CD8-positive, alpha-beta memory T cell (primary cell): ENCODE results near the gene KPNA3. TPM values are rescaled to one million over a fixed set of nuclear protein-coding genes. Genes with fewer than 3 reads are reported as not detected.
A peak's percentile ranks its signal among the peaks of the same experiment; 100 is the strongest.

ENCODE experiments used
- CTCF ChIA-PET: fragments of 350-600 bp; sonication (Branson Sonifier 250); formaldehyde crosslinking; loops from one replicate; lab custom pipeline; 2021; ENCODE audit warnings: antibody characterized with exemption; lab: Charles Lee
- POLR2A ChIA-PET: fragments of 350-600 bp; sonication (Branson Sonifier 250); formaldehyde crosslinking; loops from one replicate; lab custom pipeline; 2021; ENCODE audit warnings: antibody characterized with exemption; lab: Charles Lee
- DNase-seq, 5 donors: peaks; one replicate each; pipeline versions ENCODE4 v3.0.0 to v3.0.0-alpha.2; 2020 to 2022; ENCODE audit warnings: mixed read lengths in 1 of 5
- H3K27ac ChIP-seq: one replicate; pipeline ENCODE4 v1.7.0; 2013; ENCODE audit warnings: low read depth, mild to moderate bottlenecking, low read length, moderate library complexity
- H3K27me3 ChIP-seq: 2 replicates; pipeline ENCODE4 v1.7.0; 2013; ENCODE audit warnings: low read length, mild to moderate bottlenecking; ENCODE audit not compliant: insufficient read depth, poor library complexity, severe bottlenecking
- H3K36me3 ChIP-seq: 2 replicates; pipeline ENCODE4 v1.7.0; 2013; ENCODE audit warnings: mild to moderate bottlenecking, low read length, moderate library complexity; ENCODE audit not compliant: insufficient read depth
- H3K4me1 ChIP-seq: 2 replicates; pipeline ENCODE4 v1.7.0; 2013; ENCODE audit warnings: mild to moderate bottlenecking, low read length, moderate library complexity; ENCODE audit not compliant: insufficient read depth
- H3K4me3 ChIP-seq: 2 replicates; pipeline ENCODE4 v1.7.0; 2013; ENCODE audit warnings: mild to moderate bottlenecking, low read length
- H3K9me3 ChIP-seq: 2 replicates; pipeline ENCODE4 v1.7.0; 2013; ENCODE audit warnings: mild to moderate bottlenecking, low read length
- H3K27ac Mint-ChIP-seq, 8 donors: one replicate each; pipeline ENCODE4 v1.8.0; 2020 to 2021; ENCODE audit warnings: mixed read lengths in 8 of 8, mild to moderate bottlenecking in 6 of 8, inconsistent platforms in 3 of 8, moderate library complexity in 3 of 8
- H3K27me3 Mint-ChIP-seq, 2 donors: one replicate each; pipeline ENCODE4 v1.8.0; 2020 to 2021; ENCODE audit warnings: mixed read lengths in 2 of 2, mild to moderate bottlenecking in 1 of 2, moderate library complexity in 1 of 2
- H3K36me3 Mint-ChIP-seq, 3 donors: one replicate each; pipeline ENCODE4 v1.8.0; 2020 to 2021; ENCODE audit warnings: mixed read lengths in 3 of 3, inconsistent platforms in 1 of 3, mild to moderate bottlenecking in 1 of 3
- H3K4me1 Mint-ChIP-seq, 3 donors: one replicate each; pipeline ENCODE4 v1.8.0; 2020 to 2021; ENCODE audit warnings: mixed read lengths in 3 of 3, inconsistent platforms in 1 of 3, mild to moderate bottlenecking in 1 of 3
- H3K4me3 Mint-ChIP-seq, 7 donors: one replicate each; pipeline ENCODE4 v1.8.0; 2020 to 2021; ENCODE audit warnings: mixed read lengths in 7 of 7, mild to moderate bottlenecking in 6 of 7, moderate library complexity in 4 of 7, inconsistent platforms in 2 of 7
- H3K9me3 Mint-ChIP-seq, 5 donors: one replicate each; pipeline ENCODE4 v1.8.0; 2020 to 2022; ENCODE audit warnings: mixed read lengths in 5 of 5, mild to moderate bottlenecking in 3 of 5, moderate library complexity in 2 of 5, inconsistent platforms in 1 of 5
- polyA plus RNA-seq: library from polyadenylated mRNA; unstranded; fragments of 300-500 nt; fragmentation: Illumina TruSeq; gene quantifications from one replicate; pipeline ENCODE4 v1.2.3, GENCODE V29; 2021
- total RNA-seq, 2 experiments: library from RNA; stranded (reverse); gene quantifications; one replicate each; pipeline ENCODE4 v1.2.3, GENCODE V29; 2021

The KPNA3 gene
- total and polyA plus RNA-seq, 3 experiments from 2014 or later: 24.3 to 62.8 (median 62.7) TPM

GRCh38 chr13:49678191-49678914, 114.1 kb downstream of the KPNA3 start:
- Mint-ChIP-seq H3K9me3 (no peaks in the 10 kb centered on the region), H3K4me3 (no peak overlapping the region), H3K36me3 (peaks cover 0 to 21% (median 7%) of the 10 kb centered on the region in 3 donors), H3K27me3 (peaks cover 0 to 1% of the 10 kb centered on the region in 2 donors), H3K27ac (no peak overlapping the region), H3K4me1 (peaks cover 11 to 29% (median 25%) of the 10 kb centered on the region in 3 donors)
- DNase-seq: no peak
- Histone ChIP-seq H3K4me3 (no peak overlapping the region), H3K27ac (no peak overlapping the region), H3K9me3 (no peaks in the 10 kb centered on the region), H3K4me1 (no peaks in the 10 kb centered on the region), H3K27me3 (no peaks in the 10 kb centered on the region), H3K36me3 (no peaks in the 10 kb centered on the region)
- CTCF ChIA-PET: interaction anchor here (1.1 to 1.2 kb wide), 2 partner anchors 115 to 169 kb away, joined by 3 to 4 read pairs; no protein-coding TSS in a partner anchor
- POLR2A ChIA-PET: no interaction called here

GRCh38 chr13:49676581-49677298, 115.7 kb downstream of the KPNA3 start:
- no peaks in the 10 kb centered on the region for H3K4me1 ChIP-seq
- H3K27ac ChIP-seq: no peak overlapping the region
- Mint-ChIP-seq H3K9me3 (no peaks in the 10 kb centered on the region), H3K36me3 (peaks cover 0 to 21% (median 7%) of the 10 kb centered on the region in 3 donors), H3K27ac (no peak overlapping the region), H3K27me3 (no peaks in the 10 kb centered on the region), H3K4me1 (peaks cover 7 to 21% (median 18%) of the 10 kb centered on the region in 3 donors), H3K4me3 (no peak overlapping the region)
- DNase-seq: no peak
- H3K27me3 ChIP-seq: no peaks in the 10 kb centered on the region
- H3K36me3 ChIP-seq: no peaks in the 10 kb centered on the region
- no peaks in the 10 kb centered on the region for H3K9me3 ChIP-seq
- H3K4me3 ChIP-seq: no peak overlapping the region
- ChIA-PET POLR2A (interaction anchor here (0.5 kb wide), 1 partner anchor 1767 kb away, joined by 3 read pairs; no protein-coding TSS in a partner anchor), CTCF (no interaction called here)

GRCh38 chr13:49670828-49671227, 121.7 kb downstream of the KPNA3 start:
- no peaks in the 10 kb centered on the region for H3K4me1 ChIP-seq
- H3K27ac Mint-ChIP-seq: peak overlapping the region in 1 of 8 donors; percentile 3
- no peak for DNase-seq
- peaks cover 0 to 13% (median 0%) of the 10 kb centered on the region in 3 donors for H3K4me1 Mint-ChIP-seq
- no peaks in the 10 kb centered on the region for H3K36me3 ChIP-seq
- H3K27ac ChIP-seq: no peak overlapping the region
- no peaks in the 10 kb centered on the region for H3K9me3 ChIP-seq
- H3K4me3 Mint-ChIP-seq: no peak overlapping the region
- H3K27me3 ChIP-seq: no peaks in the 10 kb centered on the region
- H3K9me3 Mint-ChIP-seq: no peaks in the 10 kb centered on the region
- H3K4me3 ChIP-seq: no peak overlapping the region
- no peaks in the 10 kb centered on the region for H3K27me3 Mint-ChIP-seq
- POLR2A ChIA-PET: no interaction called here
- peaks cover 0 to 29% (median 3%) of the 10 kb centered on the region in 3 donors for H3K36me3 Mint-ChIP-seq
- CTCF ChIA-PET: interaction anchor here (1.0 to 1.2 kb wide), 2 partner anchors 12 to 173 kb away, joined by 3 read pairs; no protein-coding TSS in a partner anchor

- no peak overlapping the region for H3K4me3 Mint-ChIP-seq
- POLR2A ChIA-PET: no interaction called here
- CTCF ChIA-PET: interaction anchor here (0.7 to 1.2 kb wide), 4 partner anchors 13 to 179 kb away, joined by 3 read pairs; no protein-coding TSS in a partner anchor
- Histone ChIP-seq H3K4me3 (no peak overlapping the region), H3K4me1 (no peaks in the 10 kb centered on the region), H3K27ac (no peak overlapping the region), H3K9me3 (no peaks in the 10 kb centered on the region), H3K27me3 (no peaks in the 10 kb centered on the region), H3K36me3 (no peaks in the 10 kb centered on the region)
- no peaks in the 10 kb centered on the region for H3K27me3 Mint-ChIP-seq
- DNase-seq: peak in 1 of 5 donors; percentile 12
- H3K9me3 Mint-ChIP-seq: no peaks in the 10 kb centered on the region
- H3K36me3 Mint-ChIP-seq: peaks cover 0 to 27% (median 5%) of the 10 kb centered on the region in 3 donors
- peaks cover 0 to 11% (median 0%) of the 10 kb centered on the region in 3 donors for H3K4me1 Mint-ChIP-seq
- H3K27ac Mint-ChIP-seq: peak overlapping the region in 1 of 8 donors; percentile 60
These were observed 122.7 kb downstream of the KPNA3 start for GRCh38 chr13:49669735-49670309.

GRCh38 chr13:49667773-49668172, 124.7 kb downstream of the KPNA3 start:
- Histone ChIP-seq H3K36me3 (no peaks in the 10 kb centered on the region), H3K27ac (no peak overlapping the region), H3K9me3 (no peaks in the 10 kb centered on the region), H3K4me1 (no peaks in the 10 kb centered on the region), H3K27me3 (no peaks in the 10 kb centered on the region), H3K4me3 (no peak overlapping the region)
- Mint-ChIP-seq H3K27ac (peak overlapping the region in 1 of 8 donors; percentile 51), H3K4me3 (no peak overlapping the region), H3K9me3 (no peaks in the 10 kb centered on the region), H3K4me1 (peaks cover 0 to 9% (median 0%) of the 10 kb centered on the region in 3 donors), H3K36me3 (peaks cover 0 to 32% (median 5%) of the 10 kb centered on the region in 3 donors), H3K27me3 (no peaks in the 10 kb centered on the region)
- no peak for DNase-seq
- ChIA-PET CTCF (no interaction called here), POLR2A (no interaction called here)

GRCh38 chr13:49664606-49665005, 127.9 kb downstream of the KPNA3 start:
- Histone ChIP-seq H3K36me3 (no peaks in the 10 kb centered on the region), H3K9me3 (no peaks in the 10 kb centered on the region)
- no peaks in the 10 kb centered on the region for H3K27me3 Mint-ChIP-seq

GRCh38 chr13:49657241-49657641, 135.2 kb downstream of the KPNA3 start:
- H3K4me1 ChIP-seq: no peaks in the 10 kb centered on the region
- no peaks in the 10 kb centered on the region for H3K9me3 ChIP-seq
- no peak for DNase-seq
- Mint-ChIP-seq H3K27me3 (no peaks in the 10 kb centered on the region), H3K9me3 (no peaks in the 10 kb centered on the region), H3K27ac (no peak overlapping the region), H3K4me1 (peaks cover 0 to 2% (median 0%) of the 10 kb centered on the region in 3 donors), H3K36me3 (peaks cover 8 to 33% (median 9%) of the 10 kb centered on the region in 3 donors), H3K4me3 (no peak overlapping the region)
- H3K36me3 ChIP-seq: no peaks in the 10 kb centered on the region
- POLR2A ChIA-PET: no interaction called here
- CTCF ChIA-PET: no interaction called here
- H3K4me3 ChIP-seq: no peak overlapping the region
- H3K27ac ChIP-seq: no peak overlapping the region
- H3K27me3 ChIP-seq: no peaks in the 10 kb centered on the region

More at GRCh38 chr13:49664606-49665005, 127.9 kb downstream of the KPNA3 start:
- Histone ChIP-seq H3K4me1 (no peaks in the 10 kb centered on the region), H3K4me3 (no peak overlapping the region), H3K27me3 (no peaks in the 10 kb centered on the region), H3K27ac (no peak overlapping the region)
- H3K36me3 Mint-ChIP-seq: peaks cover 5 to 61% (median 9%) of the 10 kb centered on the region in 3 donors
- no peak overlapping the region for H3K4me3 Mint-ChIP-seq
- POLR2A ChIA-PET: no interaction called here
- H3K4me1 Mint-ChIP-seq: peaks cover 0 to 2% (median 0%) of the 10 kb centered on the region in 3 donors
- H3K9me3 Mint-ChIP-seq: no peaks in the 10 kb centered on the region
- CTCF ChIA-PET: interaction anchor here (0.7 kb wide), 1 partner anchor 1115 kb away, joined by 3 read pairs; no protein-coding TSS in a partner anchor
- DNase-seq: no peak
- H3K27ac Mint-ChIP-seq: peak overlapping the region in 1 of 8 donors; percentile 62
